H1 (cell line): ENCODE results near the gene AREG. TPM values are rescaled to one million over a fixed set of nuclear protein-coding genes. Genes with fewer than 3 reads are reported as not detected.

Experiments
- CTCF ChIA-PET: fragments of 300-600 bp; sonication (Branson Sonifier 250); formaldehyde crosslinking; loops from one replicate; lab custom pipeline; 2021; ENCODE audit not compliant: partially characterized antibody; lab: Charles Lee
- POLR2A ChIA-PET: fragments of 300-600 bp; sonication (Branson Sonifier 250); formaldehyde crosslinking; loops from one replicate; lab custom pipeline; 2021; ENCODE audit warnings: inconsistent platforms; ENCODE audit not compliant: partially characterized antibody; lab: Charles Lee
- DNase-seq, 2 experiments: peaks; one replicate each; pipeline versions ENCODE4 v3.0.0 to v3.0.0-alpha.2; 2010 to 2022; ENCODE audit warnings: low spot score in 2 of 2, low read depth in 1 of 2, mixed read lengths in 1 of 2
- FAIRE-seq: peaks from 2 replicates; lab custom pipeline; 2011; peaks lifted over from hg19 to GRCh38; lab: Jason Lieb, UNC
- H2AFZ ChIP-seq: 2 replicates; pipeline ENCODE4 v1.8.1; 2012; ENCODE audit warnings: low read length, inconsistent platforms
- H2AK5ac ChIP-seq: 2 replicates; pipeline ENCODE4 v1.6.1; 2013; ENCODE audit warnings: low read depth, low read length
- H2BK120ac ChIP-seq: replicated peaks from 2 replicates; pipeline ENCODE3; 2013; ENCODE audit warnings: low read depth, low read length, inconsistent platforms
- H2BK12ac ChIP-seq: 2 replicates; pipeline ENCODE4 v1.6.1; 2013; ENCODE audit warnings: low read depth, low read length
- H2BK15ac ChIP-seq: 2 replicates; pipeline ENCODE4 v1.6.1; 2013; ENCODE audit warnings: low read length
- H2BK20ac ChIP-seq: 2 replicates; pipeline ENCODE4 v1.6.1; 2013; ENCODE audit warnings: low read length
- H2BK5ac ChIP-seq: 2 replicates; pipeline ENCODE4 v1.6.1; 2013; ENCODE audit warnings: low read depth, low read length
- H3K14ac ChIP-seq: 2 replicates; pipeline ENCODE4 v1.6.1; 2013; ENCODE audit warnings: inconsistent platforms; ENCODE audit not compliant: insufficient read length
- H3K18ac ChIP-seq: 2 replicates; pipeline ENCODE4 v1.6.1; 2013; ENCODE audit warnings: low read length; ENCODE audit errors: extremely low read depth
- H3K23ac ChIP-seq: 2 replicates; pipeline ENCODE4 v1.6.1; 2013; ENCODE audit warnings: inconsistent platforms; ENCODE audit not compliant: insufficient read length
- H3K23me2 ChIP-seq: 2 replicates; pipeline ENCODE4 v1.6.1; 2013; ENCODE audit warnings: low read depth, low read length
- H3K27ac ChIP-seq: 2 replicates; pipeline ENCODE4 v1.6.1; 2011; ENCODE audit warnings: low read depth, low read length, inconsistent platforms
- H3K27me3 ChIP-seq, 4 experiments: replicated peaks in 1 of 4; 1 replicate in 1 of 4; 2 replicates in 3 of 4; pipeline versions ENCODE4 v1.6.1 to v1.8.1; 2011 to 2013; ENCODE audit warnings: low read length in 3 of 4, mild to moderate bottlenecking in 3 of 4, inconsistent platforms in 2 of 4, mixed read lengths in 2 of 4, moderate library complexity in 1 of 4; ENCODE audit not compliant: control insufficient read depth in 3 of 4, insufficient read depth in 3 of 4; ENCODE audit errors: extremely low read depth in 1 of 4
- H3K36me3 ChIP-seq, 4 experiments: 2 replicates each; pipeline versions ENCODE4 v1.6.1 to v1.8.1; 2011 to 2013; ENCODE audit warnings: mild to moderate bottlenecking in 4 of 4, low read length in 3 of 4, moderate library complexity in 2 of 4, control low read depth in 1 of 4, inconsistent platforms in 1 of 4; ENCODE audit not compliant: insufficient read depth in 4 of 4, control insufficient read depth in 2 of 4
- H3K4ac ChIP-seq: replicated peaks from 2 replicates; pipeline ENCODE3; 2013; ENCODE audit warnings: low read length, low read depth, mixed read lengths, inconsistent platforms; ENCODE audit not compliant: insufficient read length
- H3K4me1 ChIP-seq, 4 experiments: replicated peaks in 1 of 4; 1 replicate in 1 of 4; 2 replicates in 3 of 4; pipeline versions ENCODE4 v1.6.1 to v1.8.1; 2011 to 2013; ENCODE audit warnings: low read length in 3 of 4, inconsistent platforms in 2 of 4, mixed read lengths in 1 of 4; ENCODE audit not compliant: insufficient read depth in 4 of 4, control insufficient read depth in 3 of 4
- H3K4me2 ChIP-seq, 2 experiments: 2 replicates each; pipeline versions ENCODE4 v1.6.1 to v1.8.1; 2011 to 2013; ENCODE audit warnings: low read depth in 2 of 2, low read length in 2 of 2, control low read depth in 1 of 2, inconsistent platforms in 1 of 2, mild to moderate bottlenecking in 1 of 2; ENCODE audit not compliant: insufficient read depth in 1 of 2
- H3K4me3 ChIP-seq, 4 experiments: fragments of 200-600, 300-600 bp in 1 of 4; sonication (generic), shearing (Covaris generic), sonication (Bioruptor Twin) in 1 of 4; 2 replicates each; pipeline versions ENCODE4 v1.5.1 to v1.8.1; 2011 to 2016; ENCODE audit warnings: low read length in 4 of 4, low read depth in 3 of 4, control low read depth in 2 of 4, inconsistent platforms in 2 of 4, mild to moderate bottlenecking in 2 of 4, mixed read lengths in 1 of 4, moderate library complexity in 1 of 4; ENCODE audit not compliant: insufficient read depth in 2 of 4; ENCODE audit errors: extremely low read depth in 1 of 4
- H3K56ac ChIP-seq: replicated peaks from 2 replicates; pipeline ENCODE3; 2013; ENCODE audit warnings: low read depth, mild to moderate bottlenecking, mixed read lengths, low read length, inconsistent platforms; ENCODE audit not compliant: insufficient read length
- H3K79me1 ChIP-seq: 2 replicates; pipeline ENCODE4 v1.6.1; 2013; ENCODE audit warnings: low read depth, low read length, control low read depth
- H3K79me2 ChIP-seq, 2 experiments: 2 replicates each; pipeline versions ENCODE4 v1.6.1 to v1.8.1; 2012 to 2013; ENCODE audit warnings: low read length in 2 of 2, mild to moderate bottlenecking in 2 of 2, inconsistent platforms in 1 of 2; ENCODE audit not compliant: insufficient read depth in 2 of 2, control insufficient read depth in 1 of 2
- H3K9ac ChIP-seq, 4 experiments: replicated peaks in 1 of 4; 1 replicate in 1 of 4; 2 replicates in 3 of 4; pipeline versions ENCODE4 v1.6.1 to v1.8.1; 2011 to 2013; ENCODE audit warnings: low read depth in 3 of 4, low read length in 3 of 4, control low read depth in 2 of 4, mild to moderate bottlenecking in 2 of 4, moderate library complexity in 2 of 4, inconsistent platforms in 1 of 4; ENCODE audit errors: extremely low read depth in 1 of 4
- H3K9me3 ChIP-seq, 2 experiments: 2 replicates each; pipeline versions ENCODE4 v1.6.1 to v1.8.1; 2012 to 2013; ENCODE audit warnings: mild to moderate bottlenecking in 2 of 2, moderate library complexity in 2 of 2, control low read depth in 1 of 2, inconsistent platforms in 1 of 2, low read depth in 1 of 2, low read length in 1 of 2, mixed read lengths in 1 of 2; ENCODE audit not compliant: insufficient read depth in 2 of 2
- H4K20me1 ChIP-seq, 2 experiments: replicated peaks in 1 of 2; 2 replicates each; pipeline versions ENCODE3 to v1.8.1; 2011 to 2013; ENCODE audit warnings: inconsistent platforms in 2 of 2, low read length in 2 of 2, mild to moderate bottlenecking in 1 of 2; ENCODE audit not compliant: insufficient read depth in 2 of 2, control insufficient read depth in 1 of 2
- H4K5ac ChIP-seq: 2 replicates; pipeline ENCODE4 v1.6.1; 2013; ENCODE audit warnings: low read length, low read depth, mixed read lengths, inconsistent platforms; ENCODE audit not compliant: insufficient read length
- H4K8ac ChIP-seq: 2 replicates; pipeline ENCODE4 v1.8.0; 2013; ENCODE audit warnings: mild to moderate bottlenecking, moderate library complexity, low read length, inconsistent platforms; ENCODE audit not compliant: insufficient read depth; ENCODE audit errors: extremely low read depth
- H4K91ac ChIP-seq: replicated peaks from 2 replicates; pipeline ENCODE3; 2013; ENCODE audit warnings: low read length, mixed read lengths, inconsistent platforms; ENCODE audit not compliant: insufficient read length
- ASH2L ChIP-seq: fragments of 200-600, 300-600 bp; sonication (generic); IDR thresholded peaks from one replicate; pipeline ENCODE4 v1.7.1; 2017; ENCODE audit warnings: low read length
- BCL11A ChIP-seq, 2 experiments: IDR thresholded peaks; one replicate each; pipeline ENCODE4 v1.6.1; 2011; ENCODE audit warnings: low read depth in 2 of 2, low read length in 2 of 2, mild to moderate bottlenecking in 2 of 2
- CBX8 ChIP-seq: fragments of 300-800, 300-1000 bp; sonication (generic); IDR thresholded peaks from 2 replicates; pipeline ENCODE4 v1.7.1; 2016; ENCODE audit warnings: low read depth, low read length, borderline replicate concordance
- CTCF ChIP-seq, 3 experiments: IDR thresholded peaks; 1 replicate in 2 of 3; 2 replicates in 1 of 3; pipeline versions ENCODE4 v1.5.1 to v1.6.1; 2011; ENCODE audit warnings: low read length in 3 of 3, mild to moderate bottlenecking in 3 of 3, inconsistent platforms in 2 of 3, low read depth in 1 of 3, moderate library complexity in 1 of 3; ENCODE audit not compliant: insufficient read depth in 1 of 3; ENCODE audit errors: control extremely low read depth in 1 of 3
- EZH2 ChIP-seq: fragments of 200-600 bp; sonication (generic); IDR thresholded peaks from 2 replicates; pipeline ENCODE4 v1.7.1; 2012; ENCODE audit warnings: low read depth, mild to moderate bottlenecking, moderate library complexity, low read length, inconsistent platforms; ENCODE audit not compliant: severe bottlenecking
- FOSL1 ChIP-seq: IDR thresholded peaks from 2 replicates; pipeline ENCODE4 v1.6.1; 2011; ENCODE audit warnings: mild to moderate bottlenecking, low read depth, low read length, moderate library complexity; ENCODE audit not compliant: insufficient read depth
- GABPA ChIP-seq: IDR thresholded peaks from 2 replicates; pipeline ENCODE4 v1.6.1; 2011; ENCODE audit warnings: mild to moderate bottlenecking, low read length, moderate library complexity, borderline replicate concordance; ENCODE audit not compliant: insufficient read depth
- JUND ChIP-seq: IDR thresholded peaks from 2 replicates; pipeline ENCODE4 v1.6.1; 2011; ENCODE audit warnings: mild to moderate bottlenecking, improper control_type of control experiment, low read length
- KDM4A ChIP-seq: IDR thresholded peaks from one replicate; pipeline ENCODE4 v1.7.1; 2012; ENCODE audit warnings: low read depth, mild to moderate bottlenecking, moderate library complexity, low read length, inconsistent platforms; ENCODE audit not compliant: severe bottlenecking
- KDM5A ChIP-seq: fragments of 200-600 bp; IDR thresholded peaks from 2 replicates; pipeline ENCODE4 v1.7.1; 2012; ENCODE audit warnings: mild to moderate bottlenecking, low read length, inconsistent platforms, mixed read lengths
- NANOG ChIP-seq: IDR thresholded peaks from 2 replicates; pipeline ENCODE4 v1.6.1; 2011; ENCODE audit warnings: low read length, low read depth, mild to moderate bottlenecking, inconsistent platforms; ENCODE audit not compliant: insufficient read depth, poor library complexity, severe bottlenecking
- SP2 ChIP-seq: IDR thresholded peaks from 2 replicates; pipeline ENCODE4 v1.6.1; 2012; ENCODE audit warnings: mild to moderate bottlenecking, low read length, inconsistent platforms
- WGBS, 2 experiments: shearing (Covaris generic) in 1 of 2; methylation state at CpG; one replicate each; pipeline versions ENCODE4 v1.1.6 to v1.1.7; 2013 to 2015; ENCODE audit warnings: low lambda C conversion rate in 2 of 2, mixed read lengths in 2 of 2, inconsistent platforms in 1 of 2, low coverage in 1 of 2, missing lambda C conversion rate in 1 of 2; ENCODE audit not compliant: insufficient replicate concordance in 2 of 2, insufficient coverage in 1 of 2, insufficient read length in 1 of 2; ENCODE audit errors: extremely low coverage in 1 of 2, missing lambda C conversion rate in 1 of 2; 5-methylcytosine and 5-hydroxymethylcytosine counted together
- polyA plus RNA-seq, 7 experiments: library from polyadenylated mRNA; depleted of rRNA in 3 of 7; stranded (reverse) in 5 of 7; unstranded in 2 of 7; fragments of >200 nt in 5 of 7; fragments of 200-250 nt in 2 of 7; gene quantifications; 1 replicate in 5 of 7; 2 replicates in 1 of 7; 4 replicates in 1 of 7; pipeline versions ENCODE4 v1.2.1 to v1.2.3, GENCODE V29; 2011 to 2013; ENCODE audit warnings: missing spikeins in 2 of 7, mixed read lengths in 2 of 7
- total RNA-seq: library from RNA; stranded (reverse); fragmentation: NEBNext Ultra II Directional; extraction: Animal tissue kit (Norgen Biotek cat#: 25700); gene quantifications from 2 replicates; pipeline ENCODE4 v1.2.1, GENCODE V29; 2021

Gene AREG
- total and polyA plus RNA-seq, 2 of the 8 experiments (the other 6 are each of a cell fraction or from before 2014, with no cell fraction given), result not detected

GRCh38 chr4:74435296-74435695 lies 9.6 kb upstream of the AREG start:
- no peak overlapping the region for H2BK12ac ChIP-seq
- no peaks in the 10 kb centered on the region for H3K79me1 ChIP-seq
- no peak overlapping the region for H2BK20ac ChIP-seq
- H2BK5ac ChIP-seq, result no peak overlapping the region
- FAIRE-seq (no peak), DNase-seq (no peak)
- WGBS, 2 experiments, result 94% methylated on average over 1 of the region's 1 CpG; no CpG with 5 or more reads in 1 of the 2 experiments
- H2BK15ac ChIP-seq, result no peak overlapping the region
- no peaks in the 10 kb centered on the region for H4K20me1 ChIP-seq
- H3K4ac ChIP-seq, result no peak overlapping the region
- no peaks in the 10 kb centered on the region for H3K27me3 ChIP-seq
- no peak overlapping the region for H3K14ac ChIP-seq
- CTCF ChIA-PET, result interaction anchor here (1.0 kb wide), 1 partner anchor 10 kb away, joined by 3 read pairs; the partner anchor contains the start of gene AREG
- H3K4me1 ChIP-seq, result no peaks in the 10 kb centered on the region
- no peak overlapping the region for H3K9ac ChIP-seq
- no peak overlapping the region for H3K27ac ChIP-seq
- H2AK5ac ChIP-seq, result no peak overlapping the region
- H3K9me3 ChIP-seq, result no peaks in the 10 kb centered on the region
- no peaks in the 10 kb centered on the region for H3K36me3 ChIP-seq
- no peaks in the 10 kb centered on the region for H3K79me2 ChIP-seq
- H2AFZ ChIP-seq, result no peak overlapping the region
- no peak overlapping the region for H4K8ac ChIP-seq
- no peak overlapping the region for H3K18ac ChIP-seq
- no peak overlapping the region for H4K5ac ChIP-seq
- no peak overlapping the region for H3K4me3 ChIP-seq
- H3K56ac ChIP-seq, result no peak overlapping the region
- POLR2A ChIA-PET, result no interaction called here
- H3K23ac ChIP-seq, result no peak overlapping the region
- H3K23me2 ChIP-seq, result no peaks in the 10 kb centered on the region
- H2BK120ac ChIP-seq, result no peak overlapping the region
- no peak overlapping the region for H3K4me2 ChIP-seq
- no peak overlapping the region for H4K91ac ChIP-seq
- TF ChIP-seq EZH2 (no peak), CBX8 (no peak), GABPA (no peak), JUND (no peak), KDM5A (no peak), FOSL1 (no peak), ASH2L (no peak), KDM4A (no peak), CTCF (IDR thresholded peaks at IDR 0.05; ENCODE audit: control extremely low read depth in 1 of 3, insufficient read depth in 1 of 3, low read depth in 1 of 3, low read length in 3 of 3) (no peak), NANOG (no peak), BCL11A (IDR thresholded peaks at IDR 0.05; ENCODE audit: low read depth in 2 of 2, low read length in 2 of 2) (no peak), SP2 (no peak)
